ENCODE measurements around the gene RAC2.

GRCh38 chr22:37279331-37280181 is 35.5 kb upstream of the RAC2 start:
- TF ChIP-seq CTCF (IDR thresholded peaks at IDR 0.05; ENCODE audit: low read length) = no peak
- no peak for TF ChIP-seq EZH2 (IDR thresholded peaks at IDR 0.05; ENCODE audit: borderline replicate concordance, low read length)
